ENCODE measurements around the gene GABRD. TPM values are rescaled to one million over a fixed set of nuclear protein-coding genes. Genes with fewer than 3 reads are reported as not detected.

GABRD gene
- total RNA-seq, 1 donor from 2014 or later = not detected

DNA sequence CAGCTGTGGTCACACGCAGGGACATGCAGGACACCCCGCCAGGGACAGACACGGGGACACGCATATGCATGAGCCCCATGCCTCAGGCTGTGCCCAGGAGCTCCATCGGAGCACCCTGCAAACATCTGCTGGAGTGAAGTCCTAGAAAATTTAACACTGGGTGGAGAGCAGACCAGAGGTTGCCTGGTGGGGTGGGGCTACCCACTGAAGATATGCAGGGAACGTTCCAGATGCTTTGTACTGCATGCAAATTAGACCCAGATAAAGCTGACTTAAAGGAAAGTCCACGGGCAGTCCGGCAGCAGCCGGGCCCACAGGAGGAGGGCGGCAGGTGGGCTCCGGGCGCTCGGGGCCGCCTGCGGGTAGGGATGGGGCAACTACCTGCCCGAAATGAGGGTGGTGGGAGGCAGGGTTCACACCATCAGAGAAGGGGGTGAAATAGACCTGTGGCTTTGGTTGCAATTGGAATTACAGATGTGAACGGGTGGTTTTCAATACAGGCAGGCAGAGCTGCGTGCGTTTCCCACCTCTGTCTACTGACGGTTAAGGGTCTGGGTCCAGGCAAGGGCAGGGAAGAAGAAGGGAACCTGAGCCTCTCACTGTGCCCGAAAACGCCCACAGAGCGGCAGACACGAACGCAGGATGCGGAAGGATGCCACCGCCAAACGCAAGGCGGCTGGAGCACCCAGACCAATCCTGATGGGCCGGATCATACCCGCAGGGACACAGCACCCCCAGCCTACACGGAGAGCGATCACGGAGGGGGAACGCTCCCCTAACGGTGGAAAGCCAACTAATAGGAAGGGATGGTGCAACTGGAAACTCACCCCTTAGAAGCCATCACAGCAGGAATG lies 36.5 kb upstream of the GABRD start:
- Mint-ChIP-seq H3K9me3 (no peaks in the 10 kb centered on the region), H3K4me1 (no peaks in the 10 kb centered on the region), H3K27ac (no peak overlapping the region), H3K27me3 (no peaks in the 10 kb centered on the region), H3K4me3 (no peak overlapping the region), H3K36me3 (ENCODE audit: low read depth) (no peaks in the 10 kb centered on the region)
- ChIA-PET POLR2A (no interaction called here), CTCF (no interaction called here)
- DNase-seq (no peak), ATAC-seq (ENCODE audit: low read depth) (no peak)
- TF ChIP-seq, protein P1, sequence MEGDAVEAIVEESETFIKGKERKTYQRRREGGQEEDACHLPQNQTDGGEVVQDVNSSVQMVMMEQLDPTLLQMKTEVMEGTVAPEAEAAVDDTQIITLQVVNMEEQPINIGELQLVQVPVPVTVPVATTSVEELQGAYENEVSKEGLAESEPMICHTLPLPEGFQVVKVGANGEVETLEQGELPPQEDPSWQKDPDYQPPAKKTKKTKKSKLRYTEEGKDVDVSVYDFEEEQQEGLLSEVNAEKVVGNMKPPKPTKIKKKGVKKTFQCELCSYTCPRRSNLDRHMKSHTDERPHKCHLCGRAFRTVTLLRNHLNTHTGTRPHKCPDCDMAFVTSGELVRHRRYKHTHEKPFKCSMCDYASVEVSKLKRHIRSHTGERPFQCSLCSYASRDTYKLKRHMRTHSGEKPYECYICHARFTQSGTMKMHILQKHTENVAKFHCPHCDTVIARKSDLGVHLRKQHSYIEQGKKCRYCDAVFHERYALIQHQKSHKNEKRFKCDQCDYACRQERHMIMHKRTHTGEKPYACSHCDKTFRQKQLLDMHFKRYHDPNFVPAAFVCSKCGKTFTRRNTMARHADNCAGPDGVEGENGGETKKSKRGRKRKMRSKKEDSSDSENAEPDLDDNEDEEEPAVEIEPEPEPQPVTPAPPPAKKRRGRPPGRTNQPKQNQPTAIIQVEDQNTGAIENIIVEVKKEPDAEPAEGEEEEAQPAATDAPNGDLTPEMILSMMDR (IDR thresholded peaks at IDR 0.05) = no peak
- intact Hi-C loops (cut with micrococcal nuclease) = no loop called here

DNA sequence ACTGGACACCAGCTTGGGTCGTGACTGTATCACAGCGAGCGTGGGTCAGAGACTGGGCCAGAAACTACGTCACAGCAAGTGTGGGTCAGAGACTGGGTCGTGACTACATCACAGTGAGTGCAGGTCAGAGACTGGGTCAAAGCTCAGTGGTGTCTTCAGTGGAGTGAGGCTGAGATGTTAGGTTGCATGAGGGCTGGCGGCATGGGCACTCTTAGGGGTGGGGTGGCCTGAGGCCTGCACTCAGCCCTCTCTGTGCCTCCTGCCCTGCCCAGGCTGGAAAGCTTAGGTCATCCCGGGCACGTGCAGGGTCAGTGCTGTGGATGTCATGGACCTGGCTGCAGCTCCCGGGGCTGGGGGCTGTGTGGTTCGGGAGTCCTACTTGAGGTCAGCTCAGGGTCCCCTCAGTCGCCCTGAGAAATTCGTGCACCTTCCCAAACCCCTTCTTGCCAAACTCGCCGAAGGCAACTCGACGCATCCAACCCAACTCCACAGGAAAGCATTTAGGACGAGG lies 34.5 kb upstream of the GABRD start:
- H3K27ac Mint-ChIP-seq = no peak overlapping the region
- TF ChIP-seq, protein P1 (IDR thresholded peaks at IDR 0.05) = no peak
- no peak for ATAC-seq (ENCODE audit: low read depth)
- H3K36me3 Mint-ChIP-seq (ENCODE audit: low read depth) = no peaks in the 10 kb centered on the region
- peaks cover 6% of the 10 kb centered on the region for H3K27me3 Mint-ChIP-seq
- no peak overlapping the region for H3K4me3 Mint-ChIP-seq
- CTCF ChIA-PET = no interaction called here
- DNase-seq = no peak
- intact Hi-C loops (cut with micrococcal nuclease) = no loop called here
- no peaks in the 10 kb centered on the region for H3K9me3 Mint-ChIP-seq
- H3K4me1 Mint-ChIP-seq = no peaks in the 10 kb centered on the region
- POLR2A ChIA-PET = no interaction called here

DNA sequence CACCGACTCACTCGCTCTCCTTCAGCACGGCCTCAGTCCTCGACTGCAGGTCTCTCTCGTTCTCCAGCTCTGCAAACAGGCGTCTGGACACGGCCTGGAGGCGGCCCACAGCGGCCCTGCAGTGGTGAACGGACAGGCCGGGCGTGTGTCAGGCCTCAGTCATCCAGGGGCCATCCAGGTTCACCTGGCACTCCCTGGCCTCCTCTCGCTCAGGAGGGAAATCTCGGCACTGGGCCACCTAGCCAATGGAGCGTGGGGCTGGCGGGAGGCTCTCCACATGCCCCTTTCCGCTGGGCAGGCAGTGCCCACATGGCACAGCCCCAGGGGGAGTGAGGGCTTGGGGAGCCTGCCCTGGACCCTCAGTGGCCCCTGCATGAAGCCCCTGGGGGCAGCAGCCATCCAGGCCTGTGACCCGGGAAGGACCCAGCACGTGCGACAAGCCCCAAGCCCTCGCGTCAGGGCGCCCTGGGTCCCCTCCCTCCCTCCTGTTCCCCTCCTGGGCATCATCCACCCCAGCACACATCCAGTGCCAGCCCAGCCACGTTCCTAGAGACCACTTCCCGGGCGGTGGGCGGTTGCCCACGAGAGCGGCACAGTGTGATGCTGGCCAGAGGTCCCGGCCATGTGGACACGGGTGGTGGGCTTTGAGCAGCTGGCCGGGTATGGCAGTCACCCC lies 33.6 kb upstream of the GABRD start:
- TF ChIP-seq, protein P1 (IDR thresholded peaks at IDR 0.05) = no peak
- Mint-ChIP-seq H3K27ac (no peak overlapping the region), H3K36me3 (ENCODE audit: low read depth) (no peaks in the 10 kb centered on the region), H3K4me1 (no peaks in the 10 kb centered on the region), H3K27me3 (peaks cover 11% of the 10 kb centered on the region), H3K9me3 (no peaks in the 10 kb centered on the region), H3K4me3 (no peak overlapping the region)
- CTCF ChIA-PET = no interaction called here
- intact Hi-C loops (cut with micrococcal nuclease) = no loop called here
- POLR2A ChIA-PET = no interaction called here
- DNase-seq = no peak
- ATAC-seq (ENCODE audit: low read depth) = no peak

DNA sequence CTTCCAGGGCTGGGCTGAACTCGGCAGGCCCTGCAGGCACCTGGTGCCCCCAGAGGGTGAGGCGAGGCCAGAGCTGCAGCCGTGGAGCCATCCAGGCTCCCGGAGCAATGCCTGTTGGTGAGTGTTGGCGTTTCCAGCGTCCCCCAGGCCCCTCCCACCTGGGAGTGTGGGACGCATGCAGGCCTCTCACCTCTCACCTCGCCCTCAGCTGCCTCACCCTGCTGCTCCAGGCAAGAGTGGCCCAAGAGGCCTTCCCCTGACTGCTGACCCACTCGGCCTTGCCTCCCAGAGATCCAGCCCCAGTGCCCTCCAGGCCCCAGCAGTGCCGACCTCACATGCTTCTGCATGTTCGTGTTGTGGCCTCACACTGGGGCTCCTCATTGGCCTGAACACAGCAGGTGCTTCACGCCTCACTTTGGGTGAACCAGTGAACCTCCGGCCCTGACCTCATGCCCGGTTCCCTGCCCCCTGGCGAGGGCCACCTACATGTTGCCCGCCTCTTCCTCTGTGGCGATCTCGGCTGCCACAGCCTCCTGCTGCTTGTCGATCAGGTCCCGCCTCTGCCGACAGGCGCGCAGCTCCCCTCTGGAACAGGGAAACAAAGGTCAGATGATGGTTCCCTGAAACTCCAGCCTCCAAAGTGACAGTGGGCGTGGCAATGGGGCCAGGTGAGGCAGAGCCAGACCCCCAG lies 32.5 kb upstream of the GABRD start:
- Mint-ChIP-seq H3K4me3 (no peak overlapping the region), H3K27ac (no peak overlapping the region), H3K27me3 (peaks cover 11% of the 10 kb centered on the region), H3K4me1 (no peaks in the 10 kb centered on the region), H3K9me3 (no peaks in the 10 kb centered on the region), H3K36me3 (ENCODE audit: low read depth) (no peaks in the 10 kb centered on the region)
- TF ChIP-seq, protein P1 (IDR thresholded peaks at IDR 0.05) = no peak
- ChIA-PET POLR2A (no interaction called here), CTCF (no interaction called here)
- intact Hi-C loops (cut with micrococcal nuclease) = no loop called here
- DNase-seq = no peak
- no peak for ATAC-seq (ENCODE audit: low read depth)

DNA sequence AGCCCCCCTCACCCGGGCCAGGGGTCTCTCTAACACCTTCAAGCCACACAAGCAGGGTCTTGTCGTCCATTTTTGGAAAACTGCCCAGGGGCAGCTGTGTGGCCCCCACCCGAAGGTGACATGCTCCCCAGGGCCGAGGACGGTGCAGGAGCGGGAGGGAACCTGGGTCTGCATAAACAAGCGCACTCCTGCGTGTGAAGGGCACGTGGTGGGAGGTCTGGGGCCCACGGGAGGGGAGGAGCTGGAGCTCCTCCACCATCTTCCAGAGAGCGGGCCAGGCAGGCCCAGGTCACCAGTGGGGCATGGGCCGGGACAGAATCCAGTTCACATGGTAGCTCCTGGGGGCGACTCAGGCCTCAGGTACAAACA lies 32.0 kb upstream of the GABRD start:
- TF ChIP-seq, protein P1 (IDR thresholded peaks at IDR 0.05) = no peak
- POLR2A ChIA-PET = no interaction called here
- Mint-ChIP-seq H3K4me3 (no peak overlapping the region), H3K4me1 (no peaks in the 10 kb centered on the region), H3K27ac (no peak overlapping the region), H3K9me3 (no peaks in the 10 kb centered on the region), H3K27me3 (peaks cover 11% of the 10 kb centered on the region), H3K36me3 (ENCODE audit: low read depth) (no peaks in the 10 kb centered on the region)
- intact Hi-C loops (cut with micrococcal nuclease) = no loop called here
- ATAC-seq (ENCODE audit: low read depth) (no peak), DNase-seq (no peak)
- CTCF ChIA-PET = no interaction called here

Measured in activated B cell treated with CpG ODN at 0.5 μM for 24 hours (primary cell).